ENCODE measurements around the gene SF3B6.
"Not testable (repeated sequence)": the region's sequence is repeated elsewhere in the genome, so short reads cannot be mapped to it uniquely, and the experiment has no call there.

Gene SF3B6

GRCh38 chr2:24075915-24076848 lies at the start of gene SF3B6:
SF3B6 (minus strand) TSS chr2:24076326; CDS start chr2:24076229, 97 bp downstream.
- peak; percentile 98 to 100 for DNase-seq (ENCODE audit: low read depth in 2 of 2)

- peak in 1 of 2 donors; percentile 10 for DNase-seq (ENCODE audit: low read depth in 2 of 2)
Measured at GRCh38 chr2:24123922-24124580, 47.9 kb upstream of the SF3B6 start.

GRCh38 chr2:24123195-24123921 lies 47.2 kb upstream of the SF3B6 start, which contains the start of the genes FAM228B and PFN4:
FAM228B (plus strand) TSS chr2:24123469; CDS start chr2:24124362, 893 bp downstream.
PFN4 (minus strand) TSS chr2:24123334; CDS start chr2:24122535, 799 bp downstream.
- DNase-seq (ENCODE audit: low read depth in 2 of 2) = peak; percentile 26 to 55

- DNase-seq (ENCODE audit: low read depth in 2 of 2) = no peak
Measured at GRCh38 chr2:24122366-24123194, 46.5 kb upstream of the SF3B6 start.

- DNase-seq (ENCODE audit: low read depth in 2 of 2) = no peak
Measured at GRCh38 chr2:24121469-24121868, 45.3 kb upstream of the SF3B6 start.

- DNase-seq (ENCODE audit: low read depth in 2 of 2) = no peak
Measured at GRCh38 chr2:24121066-24121465, 44.9 kb upstream of the SF3B6 start.

GRCh38 chr2:24117902-24118301 lies 41.8 kb upstream of the SF3B6 start:
- no peak for DNase-seq (ENCODE audit: low read depth in 2 of 2)

GRCh38 chr2:24115057-24115456 lies 38.9 kb upstream of the SF3B6 start:
- DNase-seq (ENCODE audit: low read depth in 2 of 2) = no peak

- DNase-seq (ENCODE audit: low read depth in 2 of 2) = no peak
Measured at GRCh38 chr2:24111407-24111901, 35.3 kb upstream of the SF3B6 start.

- DNase-seq (ENCODE audit: low read depth in 2 of 2) = no peak
Measured at GRCh38 chr2:24110660-24111303, 34.7 kb upstream of the SF3B6 start.

- DNase-seq (ENCODE audit: low read depth in 2 of 2) = not testable (repeated sequence)
Measured at GRCh38 chr2:24109431-24109830, 33.3 kb upstream of the SF3B6 start.

- DNase-seq (ENCODE audit: low read depth in 2 of 2) = no peak
Measured at GRCh38 chr2:24107336-24107735, 31.2 kb upstream of the SF3B6 start.

GRCh38 chr2:24106786-24107185 lies 30.7 kb upstream of the SF3B6 start:
- no peak for DNase-seq (ENCODE audit: low read depth in 2 of 2)

GRCh38 chr2:24105816-24106215 lies 29.7 kb upstream of the SF3B6 start:
- no peak for DNase-seq (ENCODE audit: low read depth in 2 of 2)

GRCh38 chr2:24104906-24105305 lies 28.8 kb upstream of the SF3B6 start:
- DNase-seq (ENCODE audit: low read depth in 2 of 2) = no peak

GRCh38 chr2:24104110-24104650 lies 28.1 kb upstream of the SF3B6 start:
- no peak for DNase-seq (ENCODE audit: low read depth in 2 of 2)

- DNase-seq (ENCODE audit: low read depth in 2 of 2) = no peak
Measured at GRCh38 chr2:24102677-24103076, 26.6 kb upstream of the SF3B6 start.

- DNase-seq (ENCODE audit: low read depth in 2 of 2) = no peak
Measured at GRCh38 chr2:24101992-24102391, 25.9 kb upstream of the SF3B6 start.

GRCh38 chr2:24100732-24101131 lies 24.6 kb upstream of the SF3B6 start:
- DNase-seq (ENCODE audit: low read depth in 2 of 2) = not testable (repeated sequence)

GRCh38 chr2:24095171-24095677 lies 19.1 kb upstream of the SF3B6 start:
- not testable (repeated sequence) for DNase-seq (ENCODE audit: low read depth in 2 of 2)
